SK-N-SH treated with all-trans-retinoic acid at 6 μM for 48 hours (cell line): Measurements from ENCODE around the gene SGTB.

ENCODE experiments used
- BACH2 ChIP-seq: fragments of 250-450 bp; sonication (Bioruptor Pico); IDR thresholded peaks from 2 replicates; pipeline ENCODE4 v1.9.0; 2021; ENCODE audit warnings: mild to moderate bottlenecking, borderline replicate concordance
- CREB5 ChIP-seq: fragments of 250-450 bp; sonication (Bioruptor Pico); IDR thresholded peaks from 2 replicates; pipeline ENCODE4 v1.5.1; 2020; ENCODE audit warnings: low read depth, mild to moderate bottlenecking, moderate library complexity
- CSRNP3 ChIP-seq: fragments of 250-450 bp; sonication (Bioruptor Pico); IDR thresholded peaks from 2 replicates; pipeline ENCODE4 v1.5.1; 2021; ENCODE audit warnings: mild to moderate bottlenecking, moderate library complexity
- ESRRG ChIP-seq: fragments of 250-450 bp; sonication (Bioruptor Pico); IDR thresholded peaks from 2 replicates; pipeline ENCODE4 v1.6.1; 2021; ENCODE audit warnings: mild to moderate bottlenecking
- ISL1 ChIP-seq: fragments of 250-450 bp; sonication (Bioruptor Pico); IDR thresholded peaks from 2 replicates; pipeline ENCODE4 v2.1.2; 2022; ENCODE audit warnings: mild to moderate bottlenecking, moderate library complexity
- OSR1 ChIP-seq: fragments of 250-450 bp; sonication (Bioruptor Pico); IDR thresholded peaks from 2 replicates; pipeline ENCODE4 v1.8.0; 2022; ENCODE audit warnings: moderate library complexity, mild to moderate bottlenecking, inconsistent platforms
- PATZ1 ChIP-seq: fragments of 250-450 bp; sonication (Bioruptor Pico); IDR thresholded peaks from 2 replicates; pipeline ENCODE4 v1.8.0; 2020; ENCODE audit warnings: mild to moderate bottlenecking, moderate library complexity, borderline replicate concordance
- TOX ChIP-seq: fragments of 250-450 bp; sonication (Bioruptor Pico); IDR thresholded peaks from 2 replicates; pipeline ENCODE4 v1.8.0; 2021; ENCODE audit warnings: mild to moderate bottlenecking, moderate library complexity, borderline replicate concordance
- ZFP3 ChIP-seq: fragments of 250-450 bp; sonication (Bioruptor Pico); IDR thresholded peaks from 2 replicates; pipeline ENCODE4 v1.5.0; 2020; ENCODE audit warnings: mild to moderate bottlenecking, moderate library complexity
- ZNF565 ChIP-seq: fragments of 450-650 bp; formaldehyde crosslinking; conservative IDR thresholded peaks from 2 replicates; pipeline ENCODE4 v1.5.0; 2020; ENCODE audit warnings: low read depth, mild to moderate bottlenecking, moderate library complexity
- ZNF70 ChIP-seq: fragments of 450-650 bp; formaldehyde crosslinking; IDR thresholded peaks from 2 replicates; pipeline ENCODE4 v1.5.0; 2020; ENCODE audit warnings: mild to moderate bottlenecking, moderate library complexity

GRCh38 chr5:65620021-65620420 is 101.9 kb downstream of the SGTB start:
- TF ChIP-seq ISL1 (CRISPR knock-in tag) (no peak), ZFP3 (CRISPR knock-in tag) (no peak), TOX (CRISPR knock-in tag) (no peak), ZNF565 (CRISPR knock-in tag) (no peak), OSR1 (CRISPR knock-in tag) (no peak), PATZ1 (CRISPR knock-in tag) (no peak), ESRRG (no peak), BACH2 (CRISPR knock-in tag) (no peak), CSRNP3 (CRISPR knock-in tag) (no peak), ZNF70 (CRISPR knock-in tag) (no peak), CREB5 (CRISPR knock-in tag) (no peak)
